ENCODE measurements around the gene NEK9.

The NEK9 gene

DNA sequence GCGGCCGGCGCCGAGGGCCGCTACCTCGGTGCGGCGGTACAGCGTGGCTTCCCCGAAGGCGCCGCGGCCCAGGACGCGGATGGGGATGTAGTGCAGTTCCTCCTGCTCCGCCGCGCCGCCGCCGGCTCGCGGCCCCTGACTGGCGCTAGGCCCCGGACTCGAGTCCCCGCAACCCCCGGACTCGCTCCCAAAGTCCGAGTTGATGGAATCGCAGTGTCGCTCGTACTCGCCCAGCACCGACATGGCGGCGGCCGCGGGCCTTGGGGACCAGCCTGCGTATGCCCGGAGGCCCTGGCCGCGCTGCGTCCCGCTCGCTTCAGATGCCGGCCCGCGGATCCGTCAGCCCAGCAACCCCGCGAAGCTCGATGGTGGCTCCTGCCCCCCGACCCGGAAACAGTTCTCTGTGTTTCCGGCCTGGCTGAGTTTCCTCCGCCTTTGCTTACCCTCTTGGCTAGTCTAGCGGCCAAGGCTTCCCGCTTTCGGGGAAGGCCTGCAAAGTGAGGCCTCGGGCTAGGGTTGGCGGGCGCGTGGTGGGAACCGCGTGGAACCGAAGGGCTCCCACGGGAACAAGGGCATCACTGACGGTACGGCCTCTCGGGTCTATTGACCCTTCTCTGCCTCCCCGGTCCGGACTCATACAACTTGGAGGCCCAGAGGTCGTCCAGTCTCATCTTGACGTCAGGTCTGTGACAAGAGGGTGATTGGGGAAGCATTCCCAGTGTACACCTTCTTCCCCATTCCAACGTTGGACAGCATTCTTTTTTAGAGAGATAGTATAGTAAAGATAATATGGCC lies at the start of gene NEK9:
Gene NEK9 (minus strand): TSS at position 370 of the 795 bp plus-strand sequence. CDS start 127 bp downstream, at position 243.
- peak within 1 kb of the TSS; percentile 96 for H3K4me3 ChIP-seq (ENCODE audit: low read depth, low read length)
- TF ChIP-seq MYC (IDR thresholded peaks at IDR 0.05; ENCODE audit: low read depth, low read length) (0 out of 2 replicates have a peak, but pooled peaks have one; percentile 31), POLR2A (IDR thresholded peaks at IDR 0.05; ENCODE audit: extremely low read depth, insufficient read length) (peak; percentile 84)
- TF ChIP-seq, protein P1, sequence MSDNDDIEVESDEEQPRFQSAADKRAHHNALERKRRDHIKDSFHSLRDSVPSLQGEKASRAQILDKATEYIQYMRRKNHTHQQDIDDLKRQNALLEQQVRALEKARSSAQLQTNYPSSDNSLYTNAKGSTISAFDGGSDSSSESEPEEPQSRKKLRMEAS (IDR thresholded peaks at IDR 0.05; ENCODE audit: low read depth, low read length), result peak; percentile 28; the same call in 1 of the 2 replicates
- TF ChIP-seq, protein P2, sequence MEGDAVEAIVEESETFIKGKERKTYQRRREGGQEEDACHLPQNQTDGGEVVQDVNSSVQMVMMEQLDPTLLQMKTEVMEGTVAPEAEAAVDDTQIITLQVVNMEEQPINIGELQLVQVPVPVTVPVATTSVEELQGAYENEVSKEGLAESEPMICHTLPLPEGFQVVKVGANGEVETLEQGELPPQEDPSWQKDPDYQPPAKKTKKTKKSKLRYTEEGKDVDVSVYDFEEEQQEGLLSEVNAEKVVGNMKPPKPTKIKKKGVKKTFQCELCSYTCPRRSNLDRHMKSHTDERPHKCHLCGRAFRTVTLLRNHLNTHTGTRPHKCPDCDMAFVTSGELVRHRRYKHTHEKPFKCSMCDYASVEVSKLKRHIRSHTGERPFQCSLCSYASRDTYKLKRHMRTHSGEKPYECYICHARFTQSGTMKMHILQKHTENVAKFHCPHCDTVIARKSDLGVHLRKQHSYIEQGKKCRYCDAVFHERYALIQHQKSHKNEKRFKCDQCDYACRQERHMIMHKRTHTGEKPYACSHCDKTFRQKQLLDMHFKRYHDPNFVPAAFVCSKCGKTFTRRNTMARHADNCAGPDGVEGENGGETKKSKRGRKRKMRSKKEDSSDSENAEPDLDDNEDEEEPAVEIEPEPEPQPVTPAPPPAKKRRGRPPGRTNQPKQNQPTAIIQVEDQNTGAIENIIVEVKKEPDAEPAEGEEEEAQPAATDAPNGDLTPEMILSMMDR (IDR thresholded peaks at IDR 0.05; ENCODE audit: low read depth, low read length), result no peak
- peak; percentile 93 for DNase-seq (ENCODE audit: low read depth)

DNA sequence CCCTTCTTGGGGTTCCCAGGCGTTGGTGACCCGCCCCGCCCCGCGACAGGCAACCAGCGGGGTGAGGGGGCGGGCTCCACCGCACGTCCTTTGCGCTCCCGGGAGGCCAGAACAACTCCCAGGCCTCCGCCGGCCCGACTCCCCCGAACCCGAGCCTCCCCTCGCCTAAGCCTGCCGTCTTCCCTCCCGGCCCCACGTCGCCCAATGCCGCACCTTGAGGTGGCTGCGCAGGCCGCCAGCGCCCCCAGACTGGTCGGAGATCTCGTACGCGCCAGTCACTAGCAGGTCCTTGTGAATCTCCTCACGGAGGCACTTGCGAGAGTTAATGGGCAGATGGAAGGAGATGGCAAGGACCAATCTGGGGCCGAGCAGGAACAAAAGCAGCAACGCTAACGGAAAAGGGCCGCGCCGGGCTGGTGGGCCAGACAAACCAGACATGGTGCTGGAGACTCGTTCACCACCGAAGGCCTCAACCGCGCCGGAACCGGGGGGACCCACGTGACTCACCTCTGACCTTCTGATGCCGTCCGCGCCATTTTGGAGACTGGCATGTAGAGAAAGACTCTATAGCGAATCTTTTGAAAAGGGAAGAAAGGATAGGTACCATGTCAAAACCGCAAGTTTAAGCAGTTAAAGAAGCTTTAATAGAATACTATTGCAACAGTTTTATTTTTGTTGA lies 49.4 kb upstream of the NEK9 start, which contains the start of gene TMED10:
Gene TMED10 (minus strand): TSS at position 471 of the 679 bp plus-strand sequence. CDS start 33 bp downstream, at position 438.
- TF ChIP-seq, protein P1 (IDR thresholded peaks at IDR 0.05; ENCODE audit: low read depth, low read length), result peak; percentile 90
- peak; percentile 33 for TF ChIP-seq POLR2A (IDR thresholded peaks at IDR 0.05; ENCODE audit: extremely low read depth, insufficient read length)
- peak; percentile 90 for TF ChIP-seq MYC (IDR thresholded peaks at IDR 0.05; ENCODE audit: low read depth, low read length)
- TF ChIP-seq, protein P2 (IDR thresholded peaks at IDR 0.05; ENCODE audit: low read depth, low read length), result no peak
- peak within 1 kb of the TSS; percentile 74 for H3K4me3 ChIP-seq (ENCODE audit: low read depth, low read length)
- peak; percentile 92 for DNase-seq (ENCODE audit: low read depth)

DNA sequence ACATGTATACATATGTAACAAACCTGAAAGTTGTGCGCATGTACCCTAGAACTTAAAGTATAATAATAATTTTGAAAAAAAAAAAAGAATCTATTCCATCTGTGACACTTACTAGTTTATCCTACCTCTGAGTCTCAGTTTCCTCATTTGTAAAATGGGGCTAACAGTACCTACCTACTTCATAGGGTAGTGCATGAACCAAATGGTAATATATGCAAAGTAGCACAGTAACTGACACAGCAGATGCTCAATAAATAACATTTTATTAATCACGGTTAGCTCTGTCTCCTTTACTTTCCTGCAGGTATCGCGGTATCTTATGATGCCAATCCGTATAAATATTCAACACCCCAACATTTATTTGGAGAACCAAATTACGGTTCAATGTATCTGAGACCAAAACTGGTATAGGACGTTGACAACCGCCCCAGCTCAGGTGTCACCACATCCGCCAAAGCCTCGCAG lies 48.9 kb upstream of the NEK9 start:
- no peak for DNase-seq (ENCODE audit: low read depth)
- peak overlapping the region; percentile 74 for H3K4me3 ChIP-seq (ENCODE audit: low read depth, low read length)
- TF ChIP-seq MYC (IDR thresholded peaks at IDR 0.05; ENCODE audit: low read depth, low read length) (no peak), POLR2A (IDR thresholded peaks at IDR 0.05; ENCODE audit: extremely low read depth, insufficient read length) (no peak)
- TF ChIP-seq, protein P2 (IDR thresholded peaks at IDR 0.05; ENCODE audit: low read depth, low read length), result no peak
- TF ChIP-seq, protein P1 (IDR thresholded peaks at IDR 0.05; ENCODE audit: low read depth, low read length), result peak; percentile 23; the same call in 1 of the 2 replicates

DNA sequence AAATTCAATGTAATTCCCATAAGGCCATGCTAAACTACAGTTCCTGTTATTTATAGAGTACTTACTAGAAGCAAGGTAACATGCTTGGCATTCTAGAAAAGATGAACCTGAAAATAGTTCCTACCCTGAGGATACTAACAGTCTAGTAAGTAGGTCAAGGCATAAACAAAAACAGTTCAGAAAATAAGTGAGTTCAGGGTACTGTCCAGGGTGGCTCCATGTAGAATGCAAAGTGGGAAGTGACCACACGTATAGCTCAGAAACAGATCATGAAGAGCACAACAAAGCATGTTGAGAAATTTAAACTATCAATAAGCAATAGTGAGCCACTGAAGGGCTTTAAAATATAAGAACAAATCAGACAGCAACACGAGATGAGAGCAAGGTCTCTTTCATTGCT lies 47.2 kb upstream of the NEK9 start:
- TF ChIP-seq POLR2A (IDR thresholded peaks at IDR 0.05; ENCODE audit: extremely low read depth, insufficient read length) (no peak), MYC (IDR thresholded peaks at IDR 0.05; ENCODE audit: low read depth, low read length) (no peak)
- TF ChIP-seq, protein P1 (IDR thresholded peaks at IDR 0.05; ENCODE audit: low read depth, low read length), result no peak
- TF ChIP-seq, protein P2 (IDR thresholded peaks at IDR 0.05; ENCODE audit: low read depth, low read length), result no peak
- DNase-seq (ENCODE audit: low read depth), result no peak
- peak overlapping the region; percentile 3 for H3K4me3 ChIP-seq (ENCODE audit: low read depth, low read length)

DNA sequence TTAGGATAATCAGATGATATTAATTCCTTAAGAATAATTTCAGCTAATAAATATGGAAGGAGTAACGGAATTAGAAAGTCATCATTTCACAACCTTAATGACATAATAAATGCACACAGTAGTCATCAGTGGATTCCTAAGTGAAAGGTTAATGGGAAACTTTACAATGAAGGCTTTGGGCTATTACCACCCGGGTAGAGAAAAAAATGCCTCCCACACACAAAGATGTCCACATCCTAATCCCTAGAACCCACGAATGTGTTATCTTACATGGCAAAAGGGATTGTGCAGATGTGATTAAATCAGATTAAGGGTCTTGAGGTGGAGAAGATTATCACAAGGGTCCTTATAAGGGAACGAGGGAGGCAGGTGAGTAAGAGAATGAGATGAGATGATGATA lies 43.9 kb upstream of the NEK9 start:
- H3K4me3 ChIP-seq (ENCODE audit: low read depth, low read length), result no peak overlapping the region
- no peak for TF ChIP-seq MYC (IDR thresholded peaks at IDR 0.05; ENCODE audit: low read depth, low read length)
- no peak for DNase-seq (ENCODE audit: low read depth)

Data from NB4 (cell line).